A549 (cell line): ENCODE measurements around the gene TMEM141. TPM values are rescaled to one million over a fixed set of nuclear protein-coding genes. Genes with fewer than 3 reads are reported as not detected.

Source experiments
- ATAC-seq, 2 experiments: fragments of 200-7000 bp in 1 of 2; fragments of >200 bp in 1 of 2; cut with Nextera tagmentation in 1 of 2; cut with Tn5 transposase in 1 of 2; 3 replicates each; pipeline versions ENCODE4 v1.8.0 to v1.9.1; 2018 to 2020; ENCODE audit warnings: mild to moderate bottlenecking in 1 of 2, moderate library complexity in 1 of 2
- CTCF ChIA-PET: fragments of 300-600 bp; sonication (Branson Sonifier 250); formaldehyde crosslinking; extraction: SDS; loops from one replicate; lab custom pipeline; 2021; ENCODE audit warnings: antibody characterized with exemption, inconsistent platforms; lab: Yijun Ruan, JAX
- POLR2A ChIA-PET: fragments of 350-600 bp; formaldehyde crosslinking; extraction: SDS; loops from one replicate; lab custom pipeline; 2021; ENCODE audit warnings: antibody characterized with exemption, inconsistent platforms; lab: Yijun Ruan, JAX
- DNase-seq, 2 experiments: peaks; one replicate each; pipeline versions ENCODE4 v3.0.0 to v3.0.0-alpha.2; 2011 to 2016; ENCODE audit warnings: low read depth in 1 of 2, low spot score in 1 of 2
- FAIRE-seq: peaks from 2 replicates; lab custom pipeline; 2011; peaks lifted over from hg19 to GRCh38; lab: Jason Lieb, UNC
- H3K27ac ChIP-seq, 2 experiments: fragments of >200 bp; sonication (Bioruptor Twin); formaldehyde crosslinking; 3 replicates each; pipeline ENCODE4 v1.5.1; 2016 to 2017
- H3K4me1 ChIP-seq: fragments of >200 bp; sonication (Bioruptor Twin); formaldehyde crosslinking; 3 replicates; pipeline ENCODE4 v1.6.1; 2016
- H3K4me2 ChIP-seq: fragments of >200 bp; sonication (Bioruptor Twin); formaldehyde crosslinking; 3 replicates; pipeline ENCODE4 v1.6.1; 2016
- H3K4me3 ChIP-seq: fragments of >200 bp; sonication (Bioruptor Twin); formaldehyde crosslinking; 3 replicates; pipeline ENCODE4 v1.5.1; 2016
- H3K9me3 ChIP-seq: fragments of >200 bp; sonication (Bioruptor Twin); formaldehyde crosslinking; 3 replicates; pipeline ENCODE4 v1.6.1; 2016
- FOSL2 ChIP-seq, 2 experiments: fragments of 450-650 bp in 1 of 2; fragments of >200 bp in 1 of 2; sonication (Bioruptor Twin) in 1 of 2; formaldehyde crosslinking; IDR thresholded peaks; 2 replicates each; pipeline versions ENCODE4 v1.5.0 to v1.6.1; 2016 to 2020; ENCODE audit warnings: mild to moderate bottlenecking in 1 of 2, moderate library complexity in 1 of 2
- HEYL ChIP-seq: fragments of 250-450 bp; sonication (Bioruptor Pico); IDR thresholded peaks from 2 replicates; pipeline ENCODE4 v1.8.0; 2021; ENCODE audit warnings: mild to moderate bottlenecking, moderate library complexity
- HOXB13 ChIP-seq: fragments of 250-450 bp; sonication (Bioruptor Pico); IDR thresholded peaks from 2 replicates; pipeline ENCODE4 v1.5.0; 2020; ENCODE audit warnings: low read depth, mild to moderate bottlenecking, moderate library complexity
- JUN ChIP-seq, 2 experiments: fragments of >200 bp; sonication (Bioruptor Twin); formaldehyde crosslinking; IDR thresholded peaks; 2 replicates in 1 of 2; 3 replicates in 1 of 2; pipeline ENCODE4 v1.6.1; 2016 to 2017
- MAFK ChIP-seq: fragments of 450-650 bp; IDR thresholded peaks from 2 replicates; pipeline ENCODE4 v1.6.1; 2014; ENCODE audit not compliant: partially characterized antibody
- NR3C1 ChIP-seq: fragments of >200 bp; sonication (Bioruptor Twin); formaldehyde crosslinking; IDR thresholded peaks from 3 replicates; pipeline ENCODE4 v1.6.1; 2017
- POLR2AphosphoS2 ChIP-seq: conservative IDR thresholded peaks from 2 replicates; pipeline ENCODE4 v1.6.1; 2012; ENCODE audit warnings: low read length, improper control_type of control experiment, inconsistent platforms
- RAD21 ChIP-seq, 2 experiments: fragments of >200 bp in 1 of 2; sonication (Bioruptor Twin) in 1 of 2; formaldehyde crosslinking in 1 of 2; IDR thresholded peaks in 1 of 2; conservative IDR thresholded peaks in 1 of 2; 2 replicates in 1 of 2; 3 replicates in 1 of 2; pipeline ENCODE4 v1.6.1; 2012 to 2018; ENCODE audit warnings: inconsistent platforms in 1 of 2
- RFX5 ChIP-seq: fragments of 450-650 bp; IDR thresholded peaks from 2 replicates; pipeline ENCODE4 v1.7.1; 2014; ENCODE audit warnings: antibody characterized with exemption, mild to moderate bottlenecking, moderate library complexity
- SMC3 ChIP-seq: fragments of >200 bp; sonication (Bioruptor Twin); formaldehyde crosslinking; IDR thresholded peaks from 3 replicates; pipeline ENCODE4 v1.6.1; 2018; ENCODE audit warnings: inconsistent platforms
- TP53 ChIP-seq: fragments of 250-450 bp; sonication (Bioruptor Pico); IDR thresholded peaks from 2 replicates; pipeline ENCODE4 v1.5.0; 2021; ENCODE audit warnings: mild to moderate bottlenecking, moderate library complexity
- ZC3H11A ChIP-seq: fragments of 450-650 bp; IDR thresholded peaks from 2 replicates; pipeline ENCODE4 v1.6.1; 2014; ENCODE audit warnings: antibody characterized with exemption, mild to moderate bottlenecking
- ZSCAN20 ChIP-seq: fragments of 250-450 bp; sonication (Bioruptor Pico); IDR thresholded peaks from 2 replicates; pipeline ENCODE4 v1.8.0; 2022; ENCODE audit warnings: mild to moderate bottlenecking, moderate library complexity
- WGBS: methylation state at CpG from one replicate; pipeline ENCODE4 v1.1.6; 2017; ENCODE audit errors: missing lambda C conversion rate; 5-methylcytosine and 5-hydroxymethylcytosine counted together
- polyA plus RNA-seq, 4 experiments: library from polyadenylated mRNA; depleted of rRNA in 3 of 4; stranded (reverse); fragments of >200 nt; fragmentation: RNase III in 1 of 4; extraction: RNeasy Plus Mini Kit Qiagen cat#74134 plus additional on column Dnase treatment in 1 of 4; gene quantifications; 2 replicates in 3 of 4; 3 replicates in 1 of 4; pipeline ENCODE4 v1.2.3, GENCODE V29; 2011 to 2017
- TF ChIP-seq, protein P1 (sequence below): IDR thresholded peaks from 2 replicates; pipeline ENCODE4 v1.6.1; 2012
- TF ChIP-seq, protein P2 (sequence below): fragments of 450-650 bp; IDR thresholded peaks from 2 replicates; pipeline ENCODE4 v1.6.1; 2014; ENCODE audit warnings: antibody characterized with exemption
- TF ChIP-seq, protein P3 (sequence below): fragments of >200 bp; sonication (Bioruptor Twin); formaldehyde crosslinking; IDR thresholded peaks from 3 replicates; pipeline ENCODE4 v1.5.1; 2016
- TF ChIP-seq, protein P4 (sequence below): fragments of 150-350 bp; IDR thresholded peaks from 2 replicates; pipeline ENCODE4 v1.6.1; 2014; ENCODE audit warnings: low read depth, mild to moderate bottlenecking, low read length
- TF ChIP-seq, protein P5 (sequence below): fragments of 250-450 bp; sonication (Bioruptor Pico); IDR thresholded peaks from 2 replicates; pipeline ENCODE4 v1.5.0; 2020; ENCODE audit warnings: low read depth, mild to moderate bottlenecking, moderate library complexity
- TF ChIP-seq, protein P6 (sequence below): fragments of 250-450 bp; sonication (Bioruptor Pico); IDR thresholded peaks from 2 replicates; pipeline ENCODE4 v1.5.0; 2021; ENCODE audit warnings: mild to moderate bottlenecking, moderate library complexity, borderline replicate concordance

The TMEM141 gene
- polyA plus RNA-seq, 2 of the 4 experiments (the other 2 are of a cell fraction), result 64.5 to 70.7 TPM

DNA sequence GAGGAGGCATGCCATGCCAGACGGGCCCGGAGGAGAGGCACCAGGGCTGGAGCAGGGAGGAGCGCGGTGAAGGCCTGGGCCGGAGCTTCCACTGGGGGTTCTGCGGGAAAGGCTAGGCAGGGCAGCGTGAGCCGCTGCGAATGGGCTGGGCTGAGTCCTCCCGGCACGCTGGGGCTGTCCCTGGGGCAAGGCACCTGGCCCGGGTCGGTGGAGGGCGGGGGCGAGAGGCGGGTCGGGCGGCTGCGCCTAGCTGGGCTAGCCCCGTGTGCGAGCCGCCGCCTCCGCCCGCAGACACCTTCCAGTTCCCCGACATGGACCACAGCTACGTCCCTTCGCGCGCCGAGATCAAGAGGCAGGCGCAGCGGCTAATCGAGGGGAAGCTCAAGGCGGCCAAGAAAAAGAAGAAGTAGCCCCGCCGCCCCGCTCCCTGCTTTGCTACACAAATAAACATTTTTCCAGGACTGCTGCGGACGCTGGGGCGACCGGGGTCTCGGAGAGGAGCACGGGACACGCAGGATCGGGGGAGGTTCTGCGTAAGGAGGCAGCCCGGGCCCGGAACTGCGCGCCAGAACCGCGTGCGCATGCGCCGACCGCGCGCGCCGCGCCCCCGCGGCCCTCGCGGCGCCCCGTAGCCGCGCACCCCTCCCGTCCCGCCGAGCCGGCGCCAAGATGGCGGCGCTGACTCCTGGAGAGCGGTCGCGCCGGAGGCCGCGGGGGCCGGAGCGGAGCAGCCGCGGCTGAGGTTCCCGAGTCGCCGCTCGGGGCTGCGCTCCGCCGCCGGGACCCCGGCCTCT is 16.3 kb downstream of the TMEM141 start, which contains the start of gene RABL6 (continued):
- TF ChIP-seq, protein P1, sequence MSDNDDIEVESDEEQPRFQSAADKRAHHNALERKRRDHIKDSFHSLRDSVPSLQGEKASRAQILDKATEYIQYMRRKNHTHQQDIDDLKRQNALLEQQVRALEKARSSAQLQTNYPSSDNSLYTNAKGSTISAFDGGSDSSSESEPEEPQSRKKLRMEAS, result no peak; the same call in none of the 2 replicates
- no peak for TF ChIP-seq RAD21 (conservative IDR thresholded peaks at IDR 0.05 in 1 of 2, IDR thresholded peaks at IDR 0.05 in 1 of 2)
- TF ChIP-seq FOSL2 (IDR thresholded peaks at IDR 0.05), result no peak
- TF ChIP-seq FOSL2 (CRISPR knock-in tag; IDR thresholded peaks at IDR 0.05), result no peak
- TF ChIP-seq RFX5, result no peak

DNA sequence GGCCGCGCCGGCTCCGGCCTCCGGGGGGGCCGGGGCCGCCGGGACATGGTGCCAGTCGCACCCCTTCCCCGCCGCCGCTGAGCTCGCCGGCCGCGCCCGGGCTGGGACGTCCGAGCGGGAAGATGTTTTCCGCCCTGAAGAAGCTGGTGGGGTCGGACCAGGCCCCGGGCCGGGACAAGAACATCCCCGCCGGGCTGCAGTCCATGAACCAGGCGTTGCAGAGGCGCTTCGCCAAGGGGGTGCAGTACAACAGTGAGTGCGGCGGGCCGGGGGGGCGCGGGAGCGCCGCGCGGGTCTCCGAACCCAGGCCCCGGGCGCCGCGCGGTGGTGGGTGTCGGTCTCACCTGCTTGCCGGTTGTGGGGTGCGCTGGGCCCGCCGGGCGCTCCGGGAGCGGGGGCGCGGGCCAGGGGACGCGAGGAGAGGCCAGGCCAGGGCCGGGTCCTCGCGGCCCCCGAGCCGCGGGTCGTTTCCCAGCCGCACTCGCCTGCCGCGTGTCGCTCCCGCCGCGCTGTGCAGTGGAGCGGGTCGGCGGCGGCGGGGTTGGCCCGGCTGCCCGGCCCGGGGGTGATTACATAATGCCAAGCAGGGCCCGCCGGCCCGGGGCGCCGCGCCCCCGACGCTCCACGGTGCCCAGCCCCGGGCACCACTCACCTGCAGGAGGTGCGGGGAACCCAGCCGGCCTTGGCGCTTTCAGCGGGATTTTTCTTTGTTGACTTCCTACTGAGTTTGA is 17.1 kb downstream of the TMEM141 start:
- peak in 1 of 2 experiments; percentile 54; a peak in 2 of 5 replicates for TF ChIP-seq JUN (IDR thresholded peaks at IDR 0.05)
- TF ChIP-seq, protein P2, sequence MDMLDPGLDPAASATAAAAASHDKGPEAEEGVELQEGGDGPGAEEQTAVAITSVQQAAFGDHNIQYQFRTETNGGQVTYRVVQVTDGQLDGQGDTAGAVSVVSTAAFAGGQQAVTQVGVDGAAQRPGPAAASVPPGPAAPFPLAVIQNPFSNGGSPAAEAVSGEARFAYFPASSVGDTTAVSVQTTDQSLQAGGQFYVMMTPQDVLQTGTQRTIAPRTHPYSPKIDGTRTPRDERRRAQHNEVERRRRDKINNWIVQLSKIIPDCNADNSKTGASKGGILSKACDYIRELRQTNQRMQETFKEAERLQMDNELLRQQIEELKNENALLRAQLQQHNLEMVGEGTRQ, result no peak
- TF ChIP-seq, protein P3, sequence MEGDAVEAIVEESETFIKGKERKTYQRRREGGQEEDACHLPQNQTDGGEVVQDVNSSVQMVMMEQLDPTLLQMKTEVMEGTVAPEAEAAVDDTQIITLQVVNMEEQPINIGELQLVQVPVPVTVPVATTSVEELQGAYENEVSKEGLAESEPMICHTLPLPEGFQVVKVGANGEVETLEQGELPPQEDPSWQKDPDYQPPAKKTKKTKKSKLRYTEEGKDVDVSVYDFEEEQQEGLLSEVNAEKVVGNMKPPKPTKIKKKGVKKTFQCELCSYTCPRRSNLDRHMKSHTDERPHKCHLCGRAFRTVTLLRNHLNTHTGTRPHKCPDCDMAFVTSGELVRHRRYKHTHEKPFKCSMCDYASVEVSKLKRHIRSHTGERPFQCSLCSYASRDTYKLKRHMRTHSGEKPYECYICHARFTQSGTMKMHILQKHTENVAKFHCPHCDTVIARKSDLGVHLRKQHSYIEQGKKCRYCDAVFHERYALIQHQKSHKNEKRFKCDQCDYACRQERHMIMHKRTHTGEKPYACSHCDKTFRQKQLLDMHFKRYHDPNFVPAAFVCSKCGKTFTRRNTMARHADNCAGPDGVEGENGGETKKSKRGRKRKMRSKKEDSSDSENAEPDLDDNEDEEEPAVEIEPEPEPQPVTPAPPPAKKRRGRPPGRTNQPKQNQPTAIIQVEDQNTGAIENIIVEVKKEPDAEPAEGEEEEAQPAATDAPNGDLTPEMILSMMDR, result 0 out of 3 replicates have a peak, but pooled peaks have one; percentile 4
- POLR2A ChIA-PET, result interaction anchor here (0.6 to 1.8 kb wide), 6 partner anchors 8 to 80 kb away, joined by 3 to 13 read pairs (median 4); partner anchors contain the start of gene TRAF2
- WGBS, result 0% methylated on average over 14 of the region's 93 CpGs

DNA sequence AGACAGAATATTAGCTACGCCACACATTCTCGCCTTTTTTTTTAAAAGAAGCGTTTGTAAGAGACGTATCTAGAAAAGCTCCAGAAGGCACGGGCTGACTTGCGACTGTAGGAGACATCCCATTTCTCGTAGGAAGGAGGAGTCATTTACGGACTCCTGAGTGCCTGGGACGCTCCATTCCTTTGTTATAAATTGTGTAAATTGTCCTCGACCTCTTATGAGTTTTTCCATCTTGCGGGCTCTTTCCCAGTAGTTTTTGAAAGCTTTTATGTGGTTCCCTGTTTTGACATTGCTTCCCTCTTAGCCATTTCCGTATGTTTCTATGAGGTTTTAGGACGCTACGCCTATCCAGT is 17.6 kb downstream of the TMEM141 start:
- H3K4me1 ChIP-seq, result peaks cover 24% of the 10 kb centered on the region
- 17% methylated on average over 14 of the region's 14 CpGs for WGBS
- DNase-seq (no peak), ATAC-seq (peak in 1 of 2 experiments; percentile 4; a peak in 2 of 6 replicates), FAIRE-seq (no peak)
- peak overlapping the region; percentile 88 for H3K4me3 ChIP-seq
- peak overlapping the region; percentile 98 for H3K4me2 ChIP-seq
- POLR2A ChIA-PET, result no interaction called here
- CTCF ChIA-PET, result interaction anchor here (1.2 to 9.9 kb wide), 7 partner anchors 10 to 238 kb away, joined by 3 to 110 read pairs (median 15); partner anchors contain the start of genes AJM1, NPDC1 and TMEM141
- H3K27ac ChIP-seq, result peak overlapping the region; percentile 95 to 98
- no peaks in the 10 kb centered on the region for H3K9me3 ChIP-seq
- TF ChIP-seq SMC3 (no peak), ZC3H11A (no peak), HOXB13 (CRISPR knock-in tag) (no peak), TP53 (CRISPR knock-in tag) (no peak), NR3C1 (no peak), RFX5 (no peak), MAFK (no peak), POLR2AphosphoS2 (no peak), HEYL (CRISPR knock-in tag) (no peak), ZSCAN20 (CRISPR knock-in tag) (no peak), JUN (IDR thresholded peaks at IDR 0.05) (no peak)
- TF ChIP-seq, protein P4, sequence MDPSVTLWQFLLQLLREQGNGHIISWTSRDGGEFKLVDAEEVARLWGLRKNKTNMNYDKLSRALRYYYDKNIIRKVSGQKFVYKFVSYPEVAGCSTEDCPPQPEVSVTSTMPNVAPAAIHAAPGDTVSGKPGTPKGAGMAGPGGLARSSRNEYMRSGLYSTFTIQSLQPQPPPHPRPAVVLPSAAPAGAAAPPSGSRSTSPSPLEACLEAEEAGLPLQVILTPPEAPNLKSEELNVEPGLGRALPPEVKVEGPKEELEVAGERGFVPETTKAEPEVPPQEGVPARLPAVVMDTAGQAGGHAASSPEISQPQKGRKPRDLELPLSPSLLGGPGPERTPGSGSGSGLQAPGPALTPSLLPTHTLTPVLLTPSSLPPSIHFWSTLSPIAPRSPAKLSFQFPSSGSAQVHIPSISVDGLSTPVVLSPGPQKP, result no peak
- TF ChIP-seq, protein P2, result no peak
- TF ChIP-seq, protein P5, sequence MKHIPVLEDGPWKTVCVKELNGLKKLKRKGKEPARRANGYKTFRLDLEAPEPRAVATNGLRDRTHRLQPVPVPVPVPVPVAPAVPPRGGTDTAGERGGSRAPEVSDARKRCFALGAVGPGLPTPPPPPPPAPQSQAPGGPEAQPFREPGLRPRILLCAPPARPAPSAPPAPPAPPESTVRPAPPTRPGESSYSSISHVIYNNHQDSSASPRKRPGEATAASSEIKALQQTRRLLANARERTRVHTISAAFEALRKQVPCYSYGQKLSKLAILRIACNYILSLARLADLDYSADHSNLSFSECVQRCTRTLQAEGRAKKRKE (CRISPR knock-in tag), result no peak
- TF ChIP-seq, protein P3, result no peak
- TF ChIP-seq, protein P6, sequence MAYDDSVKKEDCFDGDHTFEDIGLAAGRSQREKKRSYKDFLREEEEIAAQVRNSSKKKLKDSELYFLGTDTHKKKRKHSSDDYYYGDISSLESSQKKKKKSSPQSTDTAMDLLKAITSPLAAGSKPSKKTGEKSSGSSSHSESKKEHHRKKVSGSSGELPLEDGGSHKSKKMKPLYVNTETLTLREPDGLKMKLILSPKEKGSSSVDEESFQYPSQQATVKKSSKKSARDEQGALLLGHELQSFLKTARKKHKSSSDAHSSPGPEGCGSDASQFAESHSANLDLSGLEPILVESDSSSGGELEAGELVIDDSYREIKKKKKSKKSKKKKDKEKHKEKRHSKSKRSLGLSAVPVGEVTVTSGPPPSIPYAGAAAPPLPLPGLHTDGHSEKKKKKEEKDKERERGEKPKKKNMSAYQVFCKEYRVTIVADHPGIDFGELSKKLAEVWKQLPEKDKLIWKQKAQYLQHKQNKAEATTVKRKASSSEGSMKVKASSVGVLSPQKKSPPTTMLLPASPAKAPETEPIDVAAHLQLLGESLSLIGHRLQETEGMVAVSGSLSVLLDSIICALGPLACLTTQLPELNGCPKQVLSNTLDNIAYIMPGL (CRISPR knock-in tag), result no peak

More for the DNA sequence above, 17.1 kb downstream of the TMEM141 start:
- Histone ChIP-seq H3K9me3 (no peaks in the 10 kb centered on the region), H3K4me2 (peak overlapping the region; percentile 98), H3K4me1 (peaks cover 24% of the 10 kb centered on the region), H3K27ac (peak overlapping the region; percentile 95 to 98), H3K4me3 (peak overlapping the region; percentile 88)
- no peak for DNase-seq
- peak; percentile 8 to 60 for ATAC-seq
- no peak for FAIRE-seq
- CTCF ChIA-PET, result interaction anchor here (0.7 to 9.9 kb wide), 10 partner anchors 9 to 419 kb away, joined by 3 to 110 read pairs (median 4); partner anchors contain the start of genes AJM1, NPDC1, RNF224 and TMEM141
